LNCAP (cell line): Measurements from ENCODE around the gene ASTN1.

Experiments used
- CTCF ChIP-seq: fragments of 450-650 bp; IDR thresholded peaks from 2 replicates; pipeline ENCODE4 v1.5.1; 2017; ENCODE audit warnings: mild to moderate bottlenecking

Gene ASTN1

DNA sequence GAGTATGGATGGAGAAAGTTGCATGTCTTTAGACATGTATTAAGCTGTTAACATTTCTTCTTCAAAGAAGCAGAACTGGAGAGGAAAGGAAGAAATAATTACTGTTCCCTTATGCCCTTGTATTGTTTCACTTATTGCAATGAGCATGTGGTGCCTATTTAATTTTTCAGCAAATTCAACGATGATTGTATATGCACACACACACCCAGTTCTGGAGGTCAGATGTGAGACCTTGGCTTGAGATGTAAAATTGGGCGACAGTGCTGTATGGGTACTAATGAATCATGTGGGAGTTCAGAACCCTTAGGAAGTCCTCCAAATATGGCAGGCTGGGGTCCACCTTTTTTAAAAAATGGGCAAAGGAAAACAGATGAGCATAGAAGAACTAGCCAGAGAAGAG, 33.7 kb upstream of the ASTN1 start:
- no peak for TF ChIP-seq CTCF

DNA sequence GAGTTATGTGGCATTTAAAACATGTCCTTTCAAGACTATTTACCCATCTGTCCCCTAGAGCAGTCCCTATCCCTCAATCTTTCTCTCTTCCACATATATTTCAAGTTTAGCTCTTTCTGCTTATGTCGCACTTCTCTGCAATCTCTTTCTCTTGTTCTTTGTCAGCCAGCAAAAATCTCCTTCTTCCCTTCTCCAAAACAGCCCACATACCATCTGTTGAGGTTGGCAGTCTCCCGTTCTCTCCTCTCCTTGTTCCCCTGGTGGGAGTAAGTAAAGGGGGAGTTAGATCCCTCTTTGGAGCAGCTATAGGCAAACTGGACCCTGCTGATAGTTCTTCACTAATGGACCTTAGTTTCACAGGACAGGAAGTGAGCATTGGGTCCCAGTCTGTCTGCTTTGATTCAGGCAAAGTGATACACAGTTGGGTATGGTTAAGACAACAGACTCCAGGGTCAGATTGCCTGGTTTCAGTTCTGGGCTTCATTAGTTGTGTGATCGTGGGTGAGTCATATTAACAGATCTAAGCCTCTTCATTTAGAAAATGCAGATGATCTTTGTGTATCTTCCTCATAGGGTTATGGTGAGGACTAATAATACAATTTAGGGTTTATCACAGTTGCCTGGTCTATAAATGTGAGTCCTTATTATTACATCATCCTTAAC, 25.9 kb upstream of the ASTN1 start:
- no peak for TF ChIP-seq CTCF

GRCh38 chr1:177186639-177187038, 22.1 kb upstream of the ASTN1 start:
- TF ChIP-seq CTCF, result no peak

DNA sequence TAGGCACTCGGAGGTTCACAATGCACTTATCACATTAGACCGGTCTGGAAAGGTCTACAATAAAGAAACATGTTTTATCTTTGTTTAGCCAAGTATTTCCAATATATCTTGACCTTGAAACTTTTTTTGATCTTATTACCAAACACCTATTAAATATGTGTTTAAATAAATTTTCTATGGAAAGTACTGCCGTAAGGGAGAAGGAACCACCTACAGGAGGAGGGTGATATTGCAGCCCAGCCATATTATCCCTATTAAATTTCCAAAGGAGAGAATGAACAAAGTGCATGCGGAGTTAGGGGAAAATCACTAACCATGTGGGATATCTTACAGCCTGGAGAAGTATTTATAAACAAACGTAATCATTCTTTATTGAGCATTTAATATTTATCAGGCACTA, 20.7 kb upstream of the ASTN1 start:
- TF ChIP-seq CTCF, result peak; percentile 81

GRCh38 chr1:177183836-177184235, 19.3 kb upstream of the ASTN1 start:
- no peak for TF ChIP-seq CTCF

- TF ChIP-seq CTCF, result peak; percentile 92
Observed at GRCh38 chr1:177181631-177182291, 17.2 kb upstream of the ASTN1 start.

- no peak for TF ChIP-seq CTCF
Observed at GRCh38 chr1:177181280-177181630, 16.7 kb upstream of the ASTN1 start.
